ENCODE data around the gene OBP2B.
A peak's percentile ranks its signal among the peaks of the same experiment; 100 is the strongest.

OBP2B gene

GRCh38 chr9:133250741-133251170 lies 41.7 kb upstream of the OBP2B start:
- H3K9ac ChIP-seq (ENCODE audit: low read depth, low read length) = no peak overlapping the region
- no peaks in the 10 kb centered on the region for H3K36me3 ChIP-seq (ENCODE audit: control insufficient read depth, insufficient read depth, low read length)
- H3K27me3 ChIP-seq (ENCODE audit: control insufficient read depth, insufficient read depth, low read length) = no peaks in the 10 kb centered on the region
- no peaks in the 10 kb centered on the region for H3K9me3 ChIP-seq (ENCODE audit: control insufficient read depth, insufficient read depth, low read length)
- no peaks in the 10 kb centered on the region for H3K4me1 ChIP-seq (ENCODE audit: control insufficient read depth, insufficient read depth, low read length)
- H3K4me3 ChIP-seq (ENCODE audit: low read depth, low read length) = no peak overlapping the region

GRCh38 chr9:133249337-133249736 lies 40.3 kb upstream of the OBP2B start:
- Histone ChIP-seq H3K27me3 (ENCODE audit: control insufficient read depth, insufficient read depth, low read length) (no peaks in the 10 kb centered on the region), H3K36me3 (ENCODE audit: control insufficient read depth, insufficient read depth, low read length) (no peaks in the 10 kb centered on the region), H3K4me3 (ENCODE audit: low read depth, low read length) (no peak overlapping the region), H3K4me1 (ENCODE audit: control insufficient read depth, insufficient read depth, low read length) (no peaks in the 10 kb centered on the region), H3K9ac (ENCODE audit: low read depth, low read length) (no peak overlapping the region), H3K9me3 (ENCODE audit: control insufficient read depth, insufficient read depth, low read length) (no peaks in the 10 kb centered on the region)

GRCh38 chr9:133248726-133249295 lies 39.8 kb upstream of the OBP2B start:
- H3K9ac ChIP-seq (ENCODE audit: low read depth, low read length) = no peak overlapping the region

GRCh38 chr9:133247632-133248031 lies 38.6 kb upstream of the OBP2B start:
- Histone ChIP-seq H3K4me3 (ENCODE audit: low read depth, low read length) (no peak overlapping the region), H3K4me1 (ENCODE audit: control insufficient read depth, insufficient read depth, low read length) (no peaks in the 10 kb centered on the region), H3K27me3 (ENCODE audit: control insufficient read depth, insufficient read depth, low read length) (no peaks in the 10 kb centered on the region), H3K9ac (ENCODE audit: low read depth, low read length) (no peak overlapping the region), H3K9me3 (ENCODE audit: control insufficient read depth, insufficient read depth, low read length) (no peaks in the 10 kb centered on the region), H3K36me3 (ENCODE audit: control insufficient read depth, insufficient read depth, low read length) (no peaks in the 10 kb centered on the region)

More at GRCh38 chr9:133248726-133249295, 39.8 kb upstream of the OBP2B start:
- no peaks in the 10 kb centered on the region for H3K9me3 ChIP-seq (ENCODE audit: control insufficient read depth, insufficient read depth, low read length)
- no peaks in the 10 kb centered on the region for H3K4me1 ChIP-seq (ENCODE audit: control insufficient read depth, insufficient read depth, low read length)
- H3K36me3 ChIP-seq (ENCODE audit: control insufficient read depth, insufficient read depth, low read length) = no peaks in the 10 kb centered on the region
- H3K4me3 ChIP-seq (ENCODE audit: low read depth, low read length) = no peak overlapping the region
- no peaks in the 10 kb centered on the region for H3K27me3 ChIP-seq (ENCODE audit: control insufficient read depth, insufficient read depth, low read length)

- H3K9me3 ChIP-seq (ENCODE audit: control insufficient read depth, insufficient read depth, low read length) = no peaks in the 10 kb centered on the region
- H3K36me3 ChIP-seq (ENCODE audit: control insufficient read depth, insufficient read depth, low read length) = no peaks in the 10 kb centered on the region
- H3K27me3 ChIP-seq (ENCODE audit: control insufficient read depth, insufficient read depth, low read length) = no peaks in the 10 kb centered on the region
- H3K4me1 ChIP-seq (ENCODE audit: control insufficient read depth, insufficient read depth, low read length) = no peaks in the 10 kb centered on the region
- no peak overlapping the region for H3K9ac ChIP-seq (ENCODE audit: low read depth, low read length)
- no peak overlapping the region for H3K4me3 ChIP-seq (ENCODE audit: low read depth, low read length)
Observed at GRCh38 chr9:133246991-133247390, 37.9 kb upstream of the OBP2B start.

- no peaks in the 10 kb centered on the region for H3K27me3 ChIP-seq (ENCODE audit: control insufficient read depth, insufficient read depth, low read length)
- H3K36me3 ChIP-seq (ENCODE audit: control insufficient read depth, insufficient read depth, low read length) = no peaks in the 10 kb centered on the region
- no peak overlapping the region for H3K4me3 ChIP-seq (ENCODE audit: low read depth, low read length)
- H3K4me1 ChIP-seq (ENCODE audit: control insufficient read depth, insufficient read depth, low read length) = no peaks in the 10 kb centered on the region
- H3K9me3 ChIP-seq (ENCODE audit: control insufficient read depth, insufficient read depth, low read length) = no peaks in the 10 kb centered on the region
- H3K9ac ChIP-seq (ENCODE audit: low read depth, low read length) = no peak overlapping the region
Observed at GRCh38 chr9:133246562-133246961, 37.5 kb upstream of the OBP2B start.

- no peak overlapping the region for H3K4me3 ChIP-seq (ENCODE audit: low read depth, low read length)
- no peaks in the 10 kb centered on the region for H3K4me1 ChIP-seq (ENCODE audit: control insufficient read depth, insufficient read depth, low read length)
- no peak overlapping the region for H3K9ac ChIP-seq (ENCODE audit: low read depth, low read length)
- H3K36me3 ChIP-seq (ENCODE audit: control insufficient read depth, insufficient read depth, low read length) = no peaks in the 10 kb centered on the region
- H3K27me3 ChIP-seq (ENCODE audit: control insufficient read depth, insufficient read depth, low read length) = peaks cover under 1% of the 10 kb centered on the region
- no peaks in the 10 kb centered on the region for H3K9me3 ChIP-seq (ENCODE audit: control insufficient read depth, insufficient read depth, low read length)
Observed at GRCh38 chr9:133242991-133243390, 33.9 kb upstream of the OBP2B start.

GRCh38 chr9:133242241-133242640 lies 33.2 kb upstream of the OBP2B start:
- H3K9me3 ChIP-seq (ENCODE audit: control insufficient read depth, insufficient read depth, low read length) = no peaks in the 10 kb centered on the region
- H3K4me1 ChIP-seq (ENCODE audit: control insufficient read depth, insufficient read depth, low read length) = no peaks in the 10 kb centered on the region
- H3K27me3 ChIP-seq (ENCODE audit: control insufficient read depth, insufficient read depth, low read length) = peaks cover 5% of the 10 kb centered on the region
- no peaks in the 10 kb centered on the region for H3K36me3 ChIP-seq (ENCODE audit: control insufficient read depth, insufficient read depth, low read length)
- H3K4me3 ChIP-seq (ENCODE audit: low read depth, low read length) = no peak overlapping the region
- H3K9ac ChIP-seq (ENCODE audit: low read depth, low read length) = no peak overlapping the region

- H3K9ac ChIP-seq (ENCODE audit: low read depth, low read length) = no peak overlapping the region
- no peaks in the 10 kb centered on the region for H3K36me3 ChIP-seq (ENCODE audit: control insufficient read depth, insufficient read depth, low read length)
- peaks cover 8% of the 10 kb centered on the region for H3K27me3 ChIP-seq (ENCODE audit: control insufficient read depth, insufficient read depth, low read length)
- no peaks in the 10 kb centered on the region for H3K9me3 ChIP-seq (ENCODE audit: control insufficient read depth, insufficient read depth, low read length)
- no peaks in the 10 kb centered on the region for H3K4me1 ChIP-seq (ENCODE audit: control insufficient read depth, insufficient read depth, low read length)
- no peak overlapping the region for H3K4me3 ChIP-seq (ENCODE audit: low read depth, low read length)
Observed at GRCh38 chr9:133239533-133240090, 30.6 kb upstream of the OBP2B start.

- H3K9ac ChIP-seq (ENCODE audit: low read depth, low read length) = peak overlapping the region; percentile 60
- peak overlapping the region; percentile 80 for H3K4me3 ChIP-seq (ENCODE audit: low read depth, low read length)
- H3K9me3 ChIP-seq (ENCODE audit: control insufficient read depth, insufficient read depth, low read length) = no peaks in the 10 kb centered on the region
- peaks cover 8% of the 10 kb centered on the region for H3K27me3 ChIP-seq (ENCODE audit: control insufficient read depth, insufficient read depth, low read length)
- H3K4me1 ChIP-seq (ENCODE audit: control insufficient read depth, insufficient read depth, low read length) = no peaks in the 10 kb centered on the region
- H3K36me3 ChIP-seq (ENCODE audit: control insufficient read depth, insufficient read depth, low read length) = no peaks in the 10 kb centered on the region
Observed at GRCh38 chr9:133238851-133239532, 29.9 kb upstream of the OBP2B start.

- Histone ChIP-seq H3K4me1 (ENCODE audit: control insufficient read depth, insufficient read depth, low read length) (no peaks in the 10 kb centered on the region), H3K27me3 (ENCODE audit: control insufficient read depth, insufficient read depth, low read length) (peaks cover 8% of the 10 kb centered on the region), H3K4me3 (ENCODE audit: low read depth, low read length) (peak overlapping the region; percentile 80), H3K9me3 (ENCODE audit: control insufficient read depth, insufficient read depth, low read length) (no peaks in the 10 kb centered on the region), H3K36me3 (ENCODE audit: control insufficient read depth, insufficient read depth, low read length) (no peaks in the 10 kb centered on the region), H3K9ac (ENCODE audit: low read depth, low read length) (peak overlapping the region; percentile 60)
Observed at GRCh38 chr9:133238272-133238850, 29.3 kb upstream of the OBP2B start.
